Measurements from ENCODE around the gene HOXB9. TPM values are rescaled to one million over a fixed set of nuclear protein-coding genes. Genes with fewer than 3 reads are reported as not detected.
A peak's percentile ranks its signal among the peaks of the same experiment; 100 is the strongest.

The HOXB9 gene
- total RNA-seq, 1 donor from 2014 or later = not detected

GRCh38 chr17:48610282-48611211, 15.6 kb downstream of the HOXB9 start, which contains the start of gene HOXB7:
TSS of gene HOXB7 (minus strand) at chr17:48611017. CDS start at chr17:48610918, 99 bp downstream.
- peak; percentile 65 for DNase-seq

- DNase-seq = no peak
These were observed 16.3 kb downstream of the HOXB9 start for GRCh38 chr17:48609759-48610281.

- DNase-seq = no peak
These were observed 17.1 kb downstream of the HOXB9 start for GRCh38 chr17:48609033-48609432.

- no peak for DNase-seq
These were observed 17.7 kb downstream of the HOXB9 start for GRCh38 chr17:48608494-48608834.

GRCh38 chr17:48606892-48607614, 19.1 kb downstream of the HOXB9 start:
- DNase-seq = no peak

GRCh38 chr17:48605991-48606891, 19.9 kb downstream of the HOXB9 start:
- DNase-seq = peak; percentile 31

GRCh38 chr17:48605409-48605919, 20.7 kb downstream of the HOXB9 start:
- no peak for DNase-seq

GRCh38 chr17:48604770-48605329, 21.3 kb downstream of the HOXB9 start, which contains the start of gene HOXB6:
TSS of gene HOXB6 (minus strand) at chr17:48604986. CDS start at chr17:48598150, 6,836 bp downstream.
- no peak for DNase-seq

GRCh38 chr17:48603959-48604769, 22.0 kb downstream of the HOXB9 start:
- DNase-seq = no peak

- DNase-seq = no peak
These were observed 24.4 kb downstream of the HOXB9 start for GRCh38 chr17:48601539-48602425.

GRCh38 chr17:48601207-48601538, 25.0 kb downstream of the HOXB9 start:
- no peak for DNase-seq

- DNase-seq = no peak
These were observed 25.7 kb downstream of the HOXB9 start for GRCh38 chr17:48600244-48601098.

GRCh38 chr17:48599354-48599753, 26.8 kb downstream of the HOXB9 start:
- no peak for DNase-seq

- no peak for DNase-seq
These were observed 27.4 kb downstream of the HOXB9 start for GRCh38 chr17:48598736-48599135.

- no peak for DNase-seq
These were observed 28.2 kb downstream of the HOXB9 start for GRCh38 chr17:48597778-48598631.

- DNase-seq = no peak
These were observed 28.7 kb downstream of the HOXB9 start for GRCh38 chr17:48597528-48597777.

- no peak for DNase-seq
These were observed 29.2 kb downstream of the HOXB9 start for GRCh38 chr17:48596735-48597527.

Measured in tongue (tissue), 2 donors.